ENCODE data around the gene METTL22.

Gene METTL22

DNA sequence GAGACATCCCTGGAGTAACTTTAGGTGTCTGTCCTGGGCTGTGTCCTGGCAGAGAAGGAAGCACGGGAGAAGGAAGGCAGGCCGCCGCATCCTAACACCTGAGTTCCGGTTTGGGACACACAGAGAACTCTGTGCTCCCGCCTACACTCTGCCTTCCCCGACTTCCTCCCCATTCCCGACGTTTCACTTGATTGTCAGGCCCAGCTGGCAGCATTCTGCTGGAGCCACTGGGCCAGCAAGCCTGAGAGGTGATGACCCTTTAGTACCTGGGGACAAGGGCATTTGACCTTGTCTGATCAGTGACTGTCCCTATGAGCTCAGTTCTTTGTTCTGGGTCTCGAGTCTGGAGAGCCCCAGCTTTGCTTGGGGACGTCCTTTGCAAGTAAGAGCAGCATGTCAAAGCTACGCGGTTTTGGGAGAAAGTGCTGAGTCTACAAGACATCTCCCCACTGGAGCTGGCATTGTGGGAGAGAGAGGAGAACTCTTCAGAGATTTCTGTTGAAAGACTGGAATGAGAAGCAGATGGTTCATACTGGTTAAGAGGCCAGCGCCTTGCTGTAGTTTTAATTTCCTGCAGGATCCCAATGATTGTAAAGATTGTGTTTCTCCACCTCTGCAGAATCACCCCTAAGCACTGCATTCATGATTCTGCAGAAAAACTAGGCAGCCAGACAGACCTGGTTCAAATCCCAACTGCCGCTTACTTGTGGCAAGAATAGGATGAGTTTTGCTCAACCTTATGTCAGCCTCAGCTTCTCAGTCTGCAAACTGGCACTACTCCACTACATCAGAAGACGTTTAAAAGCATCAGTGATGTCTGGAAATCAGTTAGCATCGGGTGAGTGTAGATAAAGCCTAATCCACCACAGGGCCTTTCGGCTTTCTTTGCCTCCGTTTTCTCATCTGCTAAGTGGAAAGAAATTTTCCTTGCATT, 73.6 kb downstream of the METTL22 start:
- no peak for DNase-seq (ENCODE audit: low read depth)

DNA sequence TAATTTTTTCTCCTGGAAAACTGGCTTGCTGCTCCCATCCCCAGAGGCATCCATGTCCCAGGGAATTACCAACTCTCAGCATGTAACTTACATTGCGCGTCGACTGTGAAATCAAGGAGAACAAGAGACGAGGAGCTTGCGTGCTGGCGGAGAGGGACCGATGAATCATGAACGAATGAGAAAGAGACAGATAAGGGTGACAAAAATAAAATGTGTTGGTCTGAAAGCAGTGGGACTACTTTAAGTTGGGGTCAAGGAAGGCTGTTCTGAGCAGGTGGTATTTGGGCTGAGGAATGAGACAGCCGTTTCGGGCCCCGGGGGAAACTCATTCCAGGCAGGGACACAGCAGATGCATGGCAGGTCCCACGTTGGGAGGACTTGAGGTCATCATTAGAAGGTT, 75.4 kb downstream of the METTL22 start:
- DNase-seq (ENCODE audit: low read depth), result no peak

DNA sequence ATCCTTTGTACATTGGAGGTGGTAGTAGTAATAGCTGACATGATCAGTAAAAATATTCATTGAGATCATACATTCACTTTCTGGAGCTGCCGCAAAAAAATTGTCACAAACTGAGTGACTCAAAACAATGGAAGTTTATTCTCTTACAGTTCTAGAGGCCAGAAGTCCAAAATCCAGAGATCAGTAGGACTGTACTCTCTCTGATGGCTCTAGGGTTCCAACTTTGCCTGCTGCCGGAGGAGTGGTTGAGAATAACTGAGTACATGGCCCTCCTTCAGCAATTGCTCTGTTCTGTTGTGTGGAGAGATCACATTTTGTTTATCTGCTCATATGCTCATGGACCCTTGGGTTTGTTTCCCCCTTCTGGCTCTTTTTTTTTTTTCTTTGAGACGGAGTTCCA, 76.5 kb downstream of the METTL22 start:
- no peak for DNase-seq (ENCODE audit: low read depth)

All from stimulated activated CD8-positive, alpha-beta memory T cell treated with anti-CD3 and anti-CD28 coated beads, Interleukin-12 subunit alpha, Interleukin-12 subunit beta, amount 100 ng/mL, for 1 hour (primary cell).